ENCODE measurements around the gene EPN1.

DNA sequence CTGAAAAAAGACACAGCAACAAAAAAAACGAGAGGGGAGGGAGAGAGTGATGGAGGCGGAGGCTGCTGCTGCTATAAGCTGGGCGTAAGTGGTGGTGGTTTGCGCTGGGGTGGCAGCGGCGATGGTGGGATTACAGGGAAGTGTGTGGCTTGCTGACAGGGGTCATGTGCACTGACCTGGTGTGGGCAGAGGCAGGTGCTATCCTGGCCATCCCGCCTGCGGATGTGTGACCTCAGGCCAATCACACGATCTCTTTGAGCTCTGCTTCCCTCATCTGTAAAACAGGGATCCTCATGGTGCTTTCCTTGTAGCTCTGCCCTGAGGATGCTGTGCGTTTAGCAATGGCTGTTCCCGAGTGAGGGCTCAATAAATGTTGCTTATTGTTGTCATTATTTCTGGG, 37.5 kb upstream of the EPN1 start:
- TF ChIP-seq, protein P1, sequence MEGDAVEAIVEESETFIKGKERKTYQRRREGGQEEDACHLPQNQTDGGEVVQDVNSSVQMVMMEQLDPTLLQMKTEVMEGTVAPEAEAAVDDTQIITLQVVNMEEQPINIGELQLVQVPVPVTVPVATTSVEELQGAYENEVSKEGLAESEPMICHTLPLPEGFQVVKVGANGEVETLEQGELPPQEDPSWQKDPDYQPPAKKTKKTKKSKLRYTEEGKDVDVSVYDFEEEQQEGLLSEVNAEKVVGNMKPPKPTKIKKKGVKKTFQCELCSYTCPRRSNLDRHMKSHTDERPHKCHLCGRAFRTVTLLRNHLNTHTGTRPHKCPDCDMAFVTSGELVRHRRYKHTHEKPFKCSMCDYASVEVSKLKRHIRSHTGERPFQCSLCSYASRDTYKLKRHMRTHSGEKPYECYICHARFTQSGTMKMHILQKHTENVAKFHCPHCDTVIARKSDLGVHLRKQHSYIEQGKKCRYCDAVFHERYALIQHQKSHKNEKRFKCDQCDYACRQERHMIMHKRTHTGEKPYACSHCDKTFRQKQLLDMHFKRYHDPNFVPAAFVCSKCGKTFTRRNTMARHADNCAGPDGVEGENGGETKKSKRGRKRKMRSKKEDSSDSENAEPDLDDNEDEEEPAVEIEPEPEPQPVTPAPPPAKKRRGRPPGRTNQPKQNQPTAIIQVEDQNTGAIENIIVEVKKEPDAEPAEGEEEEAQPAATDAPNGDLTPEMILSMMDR (IDR thresholded peaks at IDR 0.05), result no peak
- TF ChIP-seq POLR2A (IDR thresholded peaks at IDR 0.05), result no peak

Data from heart left ventricle (tissue), 13 donors.